Gastrocnemius medialis (tissue), 4 donors: ENCODE data around the gene MAGOHB. TPM values are rescaled to one million over a fixed set of nuclear protein-coding genes. Genes with fewer than 3 reads are reported as not detected.
A peak's percentile ranks its signal among the peaks of the same experiment; 100 is the strongest.

ENCODE experiments used
- ATAC-seq, 2 donors: fragments of 150-250 bp; one replicate each; pipeline ENCODE4 v1.9.1; 2016
- DNase-seq, 2 donors: peaks; one replicate each; pipeline ENCODE4 v3.0.0-alpha.2; 2019
- H3K27ac ChIP-seq, 4 donors: fragments of 200-600 bp; sonication (generic); 1 replicate in 1 of 4; 2 replicates in 3 of 4; pipeline ENCODE4 v1.5.1; 2016 to 2018; ENCODE audit warnings: mild to moderate bottlenecking in 2 of 4, moderate library complexity in 1 of 4
- H3K27me3 ChIP-seq, 3 donors: fragments of 200-600 bp; sonication (generic) in 2 of 3; 1 replicate in 1 of 3; 2 replicates in 2 of 3; pipeline versions ENCODE4 v1.5.1 to v1.6.0; 2016 to 2019; ENCODE audit warnings: mild to moderate bottlenecking in 1 of 3, moderate library complexity in 1 of 3
- H3K36me3 ChIP-seq, 2 donors: fragments of 200-600 bp; sonication (generic) in 1 of 2; one replicate each; pipeline ENCODE4 v1.5.1; 2017 to 2018
- H3K4me1 ChIP-seq, 2 donors: fragments of 200-600 bp; sonication (generic) in 1 of 2; one replicate each; pipeline ENCODE4 v1.5.1; 2016 to 2017; ENCODE audit warnings: mild to moderate bottlenecking in 2 of 2
- H3K4me3 ChIP-seq, 4 donors: fragments of 200-600 bp; sonication (generic) in 3 of 4; 1 replicate in 1 of 4; 2 replicates in 3 of 4; pipeline ENCODE4 v1.5.1; 2016 to 2019; ENCODE audit warnings: mild to moderate bottlenecking in 2 of 4
- H3K9me3 ChIP-seq, 3 donors: fragments of 200-600 bp; sonication (generic) in 2 of 3; 1 replicate in 1 of 3; 2 replicates in 2 of 3; pipeline ENCODE4 v1.5.1; 2016 to 2019
- CTCF ChIP-seq, 5 experiments: fragments of 450-650 bp in 3 of 5; fragments of 200-600 bp in 2 of 5; sonication (generic) in 2 of 5; IDR thresholded peaks in 4 of 5; conservative IDR thresholded peaks in 1 of 5; 1 replicate in 4 of 5; 2 replicates in 1 of 5; pipeline ENCODE4 v1.5.1; 2016 to 2019; ENCODE audit warnings: antibody characterized with exemption in 5 of 5, mild to moderate bottlenecking in 3 of 5, moderate library complexity in 3 of 5
- POLR2A ChIP-seq, 2 donors: fragments of 450-650 bp; IDR thresholded peaks; one replicate each; pipeline ENCODE4 v1.6.1; 2017; ENCODE audit warnings: antibody characterized with exemption in 2 of 2, mild to moderate bottlenecking in 2 of 2, moderate library complexity in 2 of 2
- in situ Hi-C, 4 donors: fragments of 200-750 bp; cut with MboI; loops; one replicate each; pipeline versions ENCODE4 v1.15.0 to v1.8.0; 2017; ENCODE audit warnings: low sequenced_read_pairs in 4 of 4
- intact Hi-C: fragments of 100-400 bp; cut with DNase I; formaldehyde crosslinking; loops from one replicate; pipeline ENCODE4 v1.15.1; 2023; ENCODE audit warnings: low total_unique reads
- total RNA-seq, 4 donors: library from RNA; depleted of rRNA; stranded (reverse); fragments of >200 nt; gene quantifications; one replicate each; pipeline versions ENCODE4 v1.1.0 to v1.2.3, GENCODE V29; 2016

Gene MAGOHB
- total RNA-seq, 4 donors from 2014 or later: 0.80 to 6.3 (median 3.8) TPM

GRCh38 chr12:10618338-10618987 is 5.1 kb upstream of the MAGOHB start:
- no peak overlapping the region for H3K4me3 ChIP-seq
- intact Hi-C loops (loop anchor here (10.0 kb wide), 1 partner anchor 106 kb away; the partner anchor contains the start of gene YBX3), in situ Hi-C loops (loop anchor here in 1 of 4 donors (25.0 kb wide), 1 partner anchor 569 kb away; the partner anchor contains the start of gene TAS2R42)
- no peak for TF ChIP-seq CTCF (IDR thresholded peaks at IDR 0.05 in 4 of 5, conservative IDR thresholded peaks at IDR 0.05 in 1 of 5)
- no peak for TF ChIP-seq POLR2A (IDR thresholded peaks at IDR 0.05)
- H3K9me3 ChIP-seq: no peaks in the 10 kb centered on the region
- no peaks in the 10 kb centered on the region for H3K27me3 ChIP-seq
- no peak overlapping the region for H3K27ac ChIP-seq
- DNase-seq (no peak), ATAC-seq (no peak)
- H3K4me1 ChIP-seq: peaks cover 0 to 5% of the 10 kb centered on the region in 2 donors
- no peaks in the 10 kb centered on the region for H3K36me3 ChIP-seq

DNA sequence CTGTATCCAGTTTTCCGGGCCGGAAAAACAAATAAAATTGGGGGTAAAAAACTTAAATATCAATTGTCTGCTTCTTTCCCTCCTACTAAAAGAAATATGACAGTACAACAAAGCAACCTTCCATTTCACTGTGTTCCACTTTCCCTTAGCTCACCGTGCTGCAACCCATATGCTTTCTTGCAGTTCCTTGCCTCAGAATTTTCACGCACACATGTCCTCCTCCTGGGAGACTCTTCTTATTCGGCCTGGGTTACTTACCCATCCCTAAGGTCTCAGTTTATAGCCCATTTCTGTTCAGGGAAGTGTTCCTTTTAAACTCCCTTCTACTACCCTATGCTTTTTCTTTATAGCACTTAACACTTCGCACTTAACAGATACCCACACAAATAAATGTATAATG is 4.5 kb upstream of the MAGOHB start:
- no peak overlapping the region for H3K27ac ChIP-seq
- no peak for TF ChIP-seq POLR2A (IDR thresholded peaks at IDR 0.05)
- TF ChIP-seq CTCF (IDR thresholded peaks at IDR 0.05 in 4 of 5, conservative IDR thresholded peaks at IDR 0.05 in 1 of 5): no peak
- ATAC-seq: no peak
- intact Hi-C loops (loop anchor here (10.0 kb wide), 1 partner anchor 107 kb away; the partner anchor contains the start of gene YBX3), in situ Hi-C loops (loop anchor here in 1 of 4 donors (25.0 kb wide), 1 partner anchor 569 kb away; the partner anchor contains the start of gene TAS2R42)
- no peak overlapping the region for H3K4me3 ChIP-seq
- no peaks in the 10 kb centered on the region for H3K36me3 ChIP-seq
- no peaks in the 10 kb centered on the region for H3K27me3 ChIP-seq
- H3K9me3 ChIP-seq: no peaks in the 10 kb centered on the region
- DNase-seq: no peak
- peaks cover under 1 to 5% of the 10 kb centered on the region in 2 donors for H3K4me1 ChIP-seq

DNA sequence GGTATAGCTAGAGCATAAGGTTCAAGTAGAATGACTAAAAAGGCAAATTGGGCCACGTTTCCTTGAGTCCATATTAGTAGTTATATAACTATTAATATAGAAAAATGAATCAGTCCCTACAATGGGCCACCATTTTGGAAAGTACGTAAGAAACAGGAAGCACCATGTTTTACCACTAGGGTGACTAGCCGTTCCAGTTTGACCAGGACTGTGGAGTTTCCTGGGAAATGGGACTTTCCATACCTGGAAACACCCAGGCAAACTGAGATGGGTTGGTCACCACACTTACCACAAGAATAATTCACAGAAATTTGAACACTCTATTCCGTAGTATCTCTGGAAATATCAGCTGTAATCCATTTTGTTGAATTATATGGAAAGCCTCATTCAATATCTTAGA is 2.1 kb upstream of the MAGOHB start:
- no peak for DNase-seq
- H3K4me1 ChIP-seq: peaks cover 12 to 16% of the 10 kb centered on the region in 2 donors
- H3K27me3 ChIP-seq: no peaks in the 10 kb centered on the region
- H3K36me3 ChIP-seq: no peaks in the 10 kb centered on the region
- no peak overlapping the region for H3K4me3 ChIP-seq
- in situ Hi-C loops: loop anchor here in 1 of 4 donors (25.0 kb wide), 1 partner anchor 572 kb away; the partner anchor contains the start of gene TAS2R42
- ATAC-seq: no peak
- intact Hi-C loops: loop anchor here (10.0 kb wide), 1 partner anchor 109 kb away; the partner anchor contains the start of gene YBX3
- no peak overlapping the region for H3K27ac ChIP-seq
- TF ChIP-seq POLR2A (IDR thresholded peaks at IDR 0.05) (no peak), CTCF (IDR thresholded peaks at IDR 0.05 in 4 of 5, conservative IDR thresholded peaks at IDR 0.05 in 1 of 5) (no peak)
- H3K9me3 ChIP-seq: no peaks in the 10 kb centered on the region

- intact Hi-C loops (loop anchor here (5.0 to 10.0 kb wide), 2 partner anchors 111 to 402 kb away; partner anchors contain the start of genes GABARAPL1 and YBX3), in situ Hi-C loops (loop anchor here in 3 of 4 donors (5.0 to 25.0 kb wide), 2 partner anchors 138 to 573 kb away; partner anchors contain the start of gene TAS2R42 (in 1 of the 3))
Observed at GRCh38 chr12:10614056-10614370, 604 bp upstream of the MAGOHB start.

More at GRCh38 chr12:10614056-10614370, 604 bp upstream of the MAGOHB start:
- TF ChIP-seq POLR2A (IDR thresholded peaks at IDR 0.05) (no peak), CTCF (IDR thresholded peaks at IDR 0.05 in 4 of 5, conservative IDR thresholded peaks at IDR 0.05 in 1 of 5) (no peak)
- Histone ChIP-seq H3K36me3 (peaks cover 0 to 13% of the 10 kb centered on the region in 2 donors), H3K9me3 (no peaks in the 10 kb centered on the region), H3K27me3 (no peaks in the 10 kb centered on the region), H3K27ac (peak overlapping the region; percentile 90 to 91 (median 90)), H3K4me3 (peak overlapping the region; percentile 68 to 89 (median 79)), H3K4me1 (peaks cover 12 to 16% of the 10 kb centered on the region in 2 donors)
- ATAC-seq: no peak
- DNase-seq: no peak
